ENCODE results near the gene CTAGE15. TPM values are rescaled to one million over a fixed set of nuclear protein-coding genes. Genes with fewer than 3 reads are reported as not detected.
"Not testable (repeated sequence)": the region's sequence is repeated elsewhere in the genome, so short reads cannot be mapped to it uniquely, and the experiment has no call there.

The CTAGE15 gene
- total RNA-seq, 2 donors from 2014 or later = not detected

GRCh38 chr7:143598086-143598485, 26.5 kb downstream of the CTAGE15 start:
- H3K36me3 ChIP-seq, H3K4me1 ChIP-seq, H3K9me3 ChIP-seq, H3K27ac ChIP-seq, H3K4me3 ChIP-seq, H3K27me3 ChIP-seq: not testable (repeated sequence)
- DNase-seq (ENCODE audit: low spot score) = peak; percentile 23

GRCh38 chr7:143603549-143603948, 31.9 kb downstream of the CTAGE15 start:
- not testable (repeated sequence) for H3K4me1 ChIP-seq; H3K27me3 ChIP-seq; H3K36me3 ChIP-seq; H3K4me3 ChIP-seq; DNase-seq (ENCODE audit: low spot score); H3K27ac ChIP-seq; H3K9me3 ChIP-seq

GRCh38 chr7:143606088-143606487, 34.5 kb downstream of the CTAGE15 start:
- H3K4me3 ChIP-seq; H3K9me3 ChIP-seq; DNase-seq (ENCODE audit: low spot score); H3K4me1 ChIP-seq; H3K27me3 ChIP-seq; H3K27ac ChIP-seq; H3K36me3 ChIP-seq: not testable (repeated sequence)

- H3K36me3 ChIP-seq; H3K4me1 ChIP-seq; H3K4me3 ChIP-seq; H3K27ac ChIP-seq; DNase-seq (ENCODE audit: low spot score); H3K9me3 ChIP-seq; H3K27me3 ChIP-seq: not testable (repeated sequence)
Measured at GRCh38 chr7:143615545-143615944, 43.9 kb downstream of the CTAGE15 start.

- not testable (repeated sequence) for H3K9me3 ChIP-seq; H3K4me3 ChIP-seq; H3K27me3 ChIP-seq; H3K4me1 ChIP-seq; H3K36me3 ChIP-seq; H3K27ac ChIP-seq; DNase-seq (ENCODE audit: low spot score)
Measured at GRCh38 chr7:143617204-143617603, 45.6 kb downstream of the CTAGE15 start.

GRCh38 chr7:143620058-143620457, 48.5 kb downstream of the CTAGE15 start:
- H3K27me3 ChIP-seq; DNase-seq (ENCODE audit: low spot score); H3K9me3 ChIP-seq; H3K27ac ChIP-seq; H3K36me3 ChIP-seq; H3K4me3 ChIP-seq; H3K4me1 ChIP-seq: not testable (repeated sequence)
- TF ChIP-seq CTCF (IDR thresholded peaks at IDR 0.05) = peak in 1 of 2 donors; percentile 47

- peak within 1 kb of the TSS in 1 of 2 donors; percentile 40 for H3K4me3 ChIP-seq
- not testable (repeated sequence) for H3K4me1 ChIP-seq
Measured at GRCh38 chr7:143620646-143621045, 49.0 kb downstream of the CTAGE15 start, which contains the start of gene TCAF2. TSS of gene TCAF2 (plus strand) at chr7:143620974.

GRCh38 chr7:143621175-143621574, 49.6 kb downstream of the CTAGE15 start:
- H3K9me3 ChIP-seq; H3K4me1 ChIP-seq; H3K27me3 ChIP-seq; DNase-seq (ENCODE audit: low spot score); H3K27ac ChIP-seq; H3K36me3 ChIP-seq; H3K4me3 ChIP-seq: not testable (repeated sequence)

More at GRCh38 chr7:143620646-143621045, 49.0 kb downstream of the CTAGE15 start, which contains the start of gene TCAF2:
- not testable (repeated sequence) for H3K27ac ChIP-seq; H3K36me3 ChIP-seq; H3K9me3 ChIP-seq; DNase-seq (ENCODE audit: low spot score); H3K27me3 ChIP-seq

- not testable (repeated sequence) for H3K4me3 ChIP-seq; DNase-seq (ENCODE audit: low spot score); H3K9me3 ChIP-seq; H3K4me1 ChIP-seq; H3K36me3 ChIP-seq; H3K27me3 ChIP-seq; H3K27ac ChIP-seq
Measured at GRCh38 chr7:143622130-143622529, 50.5 kb downstream of the CTAGE15 start.

Other genes with a start within 250 kb of the CTAGE15 start
- gene FAM131B, start 209.1 kb upstream of the CTAGE15 start, total RNA-seq = under 1 TPM; 0.08 to 0.48 TPM
- gene ZYX, start 190.5 kb upstream of the CTAGE15 start, total RNA-seq = 10 to 100 TPM; 48.3 to 93.7 TPM
- under 1 TPM in 1 of 2 donors, not detected in 1; 0.71 TPM for gene EPHA1, start 162.9 kb upstream of the CTAGE15 start, total RNA-seq
- gene TAS2R60, start 128.3 kb upstream of the CTAGE15 start, total RNA-seq = not detected
- gene TAS2R41, start 93.9 kb upstream of the CTAGE15 start, total RNA-seq = not detected
- 1 to 10 TPM in 1 of 2 donors, under 1 TPM in 1; 0.19 to 1.4 TPM for gene TCAF2, start 49.2 kb downstream of the CTAGE15 start, total RNA-seq
- not detected for gene CTAGE6, start 185.9 kb downstream of the CTAGE15 start, total RNA-seq

All from right atrium auricular region (tissue), 2 donors.